ENCODE measurements around the gene RSU1.

DNA sequence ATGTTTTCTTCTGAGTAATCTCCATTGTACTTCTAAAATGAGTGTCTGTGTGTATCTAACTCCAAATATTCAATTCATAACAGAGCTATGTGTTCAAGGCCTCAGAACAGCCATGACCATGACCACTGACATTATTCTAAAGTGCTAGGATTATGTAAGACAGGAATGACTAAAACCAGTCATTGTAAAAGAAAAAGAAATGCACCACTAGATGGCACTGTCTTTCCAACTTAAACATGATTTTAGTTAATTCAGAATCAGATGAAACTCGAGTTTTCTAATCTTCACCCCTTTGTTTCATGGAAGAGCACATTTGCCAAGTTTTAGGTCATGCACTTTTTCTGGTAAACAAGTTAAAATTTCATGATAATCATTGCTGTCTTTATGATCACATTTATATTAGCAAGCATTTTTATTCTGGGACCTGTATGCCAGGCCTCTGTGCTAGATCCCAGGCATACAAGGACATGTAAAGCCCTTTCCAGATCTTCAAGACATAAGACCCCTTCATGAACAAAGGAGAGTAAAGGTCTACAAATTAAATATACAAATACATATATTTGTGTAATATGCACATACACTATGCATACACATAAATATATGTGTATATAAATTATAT lies 26.1 kb upstream of the RSU1 start:
- TF ChIP-seq EZH2phosphoT487 (IDR thresholded peaks at IDR 0.05; ENCODE audit: insufficient read depth, low read depth), result no peak
- no peak for TF ChIP-seq EZH2 (IDR thresholded peaks at IDR 0.05; ENCODE audit: insufficient read depth, poor library complexity, severe bottlenecking)

All from GM23248 (cell line).